Colonic mucosa (tissue), 4 donors: ENCODE results near the gene ERCC6. TPM values are rescaled to one million over a fixed set of nuclear protein-coding genes. Genes with fewer than 3 reads are reported as not detected.

Experiments
- DNase-seq: peaks from one replicate; pipeline ENCODE4 v3.0.0-alpha.2; 2020
- H3K27ac ChIP-seq: fragments of 200-600 bp; one replicate; pipeline ENCODE4 v1.8.0; 2021
- H3K27me3 ChIP-seq: fragments of 200-600 bp; one replicate; pipeline ENCODE4 v1.8.0; 2021
- H3K36me3 ChIP-seq: fragments of 200-600 bp; one replicate; pipeline ENCODE4 v1.8.0; 2021
- H3K4me1 ChIP-seq: fragments of 200-600 bp; one replicate; pipeline ENCODE4 v1.8.0; 2021; ENCODE audit warnings: mild to moderate bottlenecking
- H3K4me3 ChIP-seq: fragments of 200-600 bp; one replicate; pipeline ENCODE4 v1.8.0; 2021
- H3K9ac ChIP-seq, 2 donors: one replicate each; pipeline ENCODE4 v1.7.0; 2013; ENCODE audit warnings: control low read depth in 2 of 2, low read depth in 2 of 2, low read length in 2 of 2
- H3K9me3 ChIP-seq: fragments of 200-600 bp; one replicate; pipeline ENCODE4 v1.8.0; 2021
- CTCF ChIP-seq: fragments of 200-600 bp; IDR thresholded peaks from one replicate; pipeline ENCODE4 v1.8.0; 2022; ENCODE audit warnings: antibody characterized with exemption, mild to moderate bottlenecking
- intact Hi-C: fragments of 100-400 bp; cut with DNase I; formaldehyde crosslinking; loops from one replicate; pipeline ENCODE4 v1.14.1; 2022
- total RNA-seq, 2 donors: library from RNA; stranded (reverse); fragmentation: NEBNext Ultra II Directional in 1 of 2; extraction: Animal tissue kit (Norgen Biotek cat#: 25700) in 1 of 2; gene quantifications; one replicate each; pipeline ENCODE4 v1.2.1, GENCODE V29; 2021
- donor health status: healthy.
- donor health status: DM: no; HTN: no; CAD: no.
- donor health status: DM: no; HTN: no; CAD: no.

The ERCC6 gene
- total RNA-seq, 2 donors from 2014 or later: 16.4 to 18.0 TPM

DNA sequence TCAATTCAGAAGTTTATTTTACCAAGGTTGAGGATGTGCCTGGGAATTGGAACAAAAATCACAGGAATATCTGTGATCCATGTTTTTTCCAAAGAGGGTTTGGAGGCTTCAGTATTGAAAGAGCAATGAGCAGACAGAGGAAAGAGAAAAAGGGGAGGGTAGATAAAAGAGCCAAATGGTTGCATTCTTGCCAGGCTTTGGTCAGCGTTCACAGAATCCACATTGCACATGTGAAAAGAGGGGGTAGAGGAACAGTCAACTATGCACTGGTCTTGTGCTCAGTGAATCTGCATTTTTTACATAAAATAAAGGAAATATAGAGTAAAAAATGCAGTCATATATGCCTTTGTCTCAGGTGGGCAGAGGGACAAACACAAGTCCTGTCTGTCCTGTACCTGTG lies 20.6 kb upstream of the ERCC6 start:
- intact Hi-C loops: no loop called here
- no peak overlapping the region for H3K27ac ChIP-seq
- H3K4me1 ChIP-seq: no peaks in the 10 kb centered on the region
- H3K36me3 ChIP-seq: no peaks in the 10 kb centered on the region
- TF ChIP-seq CTCF: no peak
- H3K4me3 ChIP-seq: no peak overlapping the region
- H3K9ac ChIP-seq: no peak overlapping the region
- H3K27me3 ChIP-seq: no peaks in the 10 kb centered on the region
- no peaks in the 10 kb centered on the region for H3K9me3 ChIP-seq
- DNase-seq: no peak

DNA sequence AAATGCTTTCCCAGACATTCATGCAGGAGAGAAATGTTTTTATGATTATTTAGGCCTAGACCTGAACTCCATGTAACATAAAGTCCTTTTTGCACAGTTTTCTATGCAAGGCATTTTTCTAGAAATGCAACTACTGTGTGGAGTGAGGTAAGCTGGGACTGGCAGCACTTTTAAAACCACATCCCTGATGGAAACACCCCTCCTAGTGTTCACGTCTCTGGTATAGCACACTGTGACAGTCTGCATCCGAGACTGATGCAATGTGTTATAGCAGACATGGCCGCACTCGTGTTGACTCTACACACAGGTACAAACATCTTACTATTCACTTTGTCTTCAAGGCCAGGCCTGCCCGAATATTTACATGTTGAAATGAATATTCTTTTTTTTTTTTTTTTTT lies 19.3 kb upstream of the ERCC6 start:
- Histone ChIP-seq H3K4me3 (no peak overlapping the region), H3K36me3 (no peaks in the 10 kb centered on the region), H3K27me3 (no peaks in the 10 kb centered on the region), H3K9me3 (no peaks in the 10 kb centered on the region), H3K9ac (no peak overlapping the region), H3K4me1 (no peaks in the 10 kb centered on the region), H3K27ac (no peak overlapping the region)
- DNase-seq: no peak
- intact Hi-C loops: no loop called here
- no peak for TF ChIP-seq CTCF

DNA sequence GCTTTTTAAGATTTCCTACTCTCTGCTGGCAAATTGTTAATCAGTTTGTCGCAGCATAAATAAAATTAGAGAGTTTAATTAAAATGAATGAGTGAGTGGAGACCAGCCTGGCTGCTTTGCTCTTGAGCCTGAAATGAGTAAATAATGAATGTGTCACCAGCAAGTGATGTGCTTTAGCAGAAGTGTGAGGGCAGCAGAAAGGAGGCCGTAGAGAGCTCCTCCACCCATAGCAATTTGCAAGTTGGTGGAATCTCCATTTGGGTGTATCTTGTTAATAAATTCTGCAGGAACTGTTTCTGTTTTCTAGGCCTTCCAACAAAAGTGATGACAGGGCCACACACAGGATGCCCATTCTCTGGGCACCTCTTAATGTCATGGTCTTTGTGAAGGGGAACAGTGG lies 18.8 kb upstream of the ERCC6 start:
- TF ChIP-seq CTCF: no peak
- H3K27me3 ChIP-seq: no peaks in the 10 kb centered on the region
- no peaks in the 10 kb centered on the region for H3K36me3 ChIP-seq

DNA sequence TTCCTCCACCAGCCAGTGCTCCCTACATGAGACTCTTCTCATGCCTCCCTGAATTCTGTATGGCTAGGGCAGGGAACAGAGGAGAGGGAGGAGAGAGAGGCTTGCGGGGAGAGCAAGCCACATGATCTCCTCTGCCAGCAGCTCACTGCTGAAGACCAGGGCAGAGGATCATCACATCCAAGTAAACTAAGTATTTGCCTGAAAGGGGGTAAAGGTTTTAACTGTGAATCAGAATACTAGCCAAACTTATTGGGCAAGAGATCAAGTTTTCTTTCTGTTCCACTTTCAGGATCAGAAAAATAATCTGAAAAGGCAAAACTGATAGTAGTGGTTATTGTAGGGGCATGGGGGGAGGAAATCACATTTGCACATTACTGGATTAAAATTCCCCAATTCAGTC lies 17.8 kb upstream of the ERCC6 start:
- Histone ChIP-seq H3K9ac (no peak overlapping the region), H3K4me3 (no peak overlapping the region), H3K9me3 (no peaks in the 10 kb centered on the region), H3K36me3 (no peaks in the 10 kb centered on the region), H3K4me1 (no peaks in the 10 kb centered on the region), H3K27me3 (no peaks in the 10 kb centered on the region), H3K27ac (no peak overlapping the region)
- intact Hi-C loops: no loop called here
- TF ChIP-seq CTCF: no peak
- no peak for DNase-seq

More for the DNA sequence above, 18.8 kb upstream of the ERCC6 start:
- Histone ChIP-seq H3K9me3 (no peaks in the 10 kb centered on the region), H3K4me1 (no peaks in the 10 kb centered on the region), H3K4me3 (no peak overlapping the region), H3K9ac (no peak overlapping the region), H3K27ac (no peak overlapping the region)
- intact Hi-C loops: no loop called here
- no peak for DNase-seq

GRCh38 chr10:49552277-49552676 lies 13.4 kb upstream of the ERCC6 start:
- Histone ChIP-seq H3K9ac (no peak overlapping the region), H3K27ac (no peak overlapping the region), H3K36me3 (no peaks in the 10 kb centered on the region), H3K4me1 (no peaks in the 10 kb centered on the region), H3K4me3 (no peak overlapping the region), H3K27me3 (no peaks in the 10 kb centered on the region), H3K9me3 (no peaks in the 10 kb centered on the region)
- no peak for DNase-seq
- no peak for TF ChIP-seq CTCF
- intact Hi-C loops: no loop called here

DNA sequence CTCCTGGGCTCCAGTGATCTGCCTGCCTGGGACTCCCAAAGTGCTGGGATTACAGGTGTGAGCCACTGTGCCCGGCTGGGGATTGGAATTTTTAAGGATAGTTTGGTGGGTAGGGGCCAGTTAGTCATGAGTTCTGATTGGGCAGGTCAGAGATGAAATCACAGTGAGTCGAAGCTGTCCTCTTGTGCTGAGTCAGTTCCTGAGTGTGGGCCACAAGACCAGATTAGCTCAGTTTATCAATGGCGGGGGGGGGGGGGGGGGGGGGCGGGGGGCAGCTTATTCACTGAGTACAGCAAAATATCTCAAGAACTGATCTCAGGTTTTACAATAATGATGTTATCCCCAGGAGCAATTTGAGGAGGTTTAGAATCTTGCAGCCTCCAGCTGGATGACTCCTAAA lies 11.6 kb upstream of the ERCC6 start:
- no peak overlapping the region for H3K9ac ChIP-seq
- no peaks in the 10 kb centered on the region for H3K9me3 ChIP-seq
- TF ChIP-seq CTCF: no peak
- no peak for DNase-seq
- no peaks in the 10 kb centered on the region for H3K4me1 ChIP-seq
- H3K27ac ChIP-seq: no peak overlapping the region
- H3K27me3 ChIP-seq: no peaks in the 10 kb centered on the region
- no peaks in the 10 kb centered on the region for H3K36me3 ChIP-seq
- H3K4me3 ChIP-seq: no peak overlapping the region
- intact Hi-C loops: no loop called here
